Stimulated activated CD8-positive, alpha-beta memory T cell treated with anti-CD3 and anti-CD28 coated beads, Interleukin-2, amount 100 ng/mL, for 1 hour (primary cell): ENCODE measurements around the gene S100A6.
"Not testable (repeated sequence)": the region's sequence is repeated elsewhere in the genome, so short reads cannot be mapped to it uniquely, and the experiment has no call there.

ENCODE experiments used
- DNase-seq, 2 donors: peaks; one replicate each; pipeline ENCODE4 v3.0.0-alpha.2; 2020; ENCODE audit warnings: low read depth in 2 of 2

S100A6 gene

GRCh38 chr1:153535242-153536011, at the start of gene S100A6:
S100A6 (minus strand) TSS chr1:153535991; CDS start chr1:153535339, 652 bp downstream.
- DNase-seq = no peak

- DNase-seq = no peak
Measured at GRCh38 chr1:153585006-153585405, 49.2 kb upstream of the S100A6 start.

GRCh38 chr1:153583976-153584375, 48.2 kb upstream of the S100A6 start:
- no peak for DNase-seq

GRCh38 chr1:153583514-153583913, 47.7 kb upstream of the S100A6 start:
- not testable (repeated sequence) for DNase-seq

GRCh38 chr1:153582836-153583235, 47.0 kb upstream of the S100A6 start:
- DNase-seq = not testable (repeated sequence)

- DNase-seq = no peak
Measured at GRCh38 chr1:153578936-153579335, 43.1 kb upstream of the S100A6 start.

GRCh38 chr1:153578490-153578889, 42.7 kb upstream of the S100A6 start:
- DNase-seq = no peak

- DNase-seq = no peak
Measured at GRCh38 chr1:153577624-153578051, 41.8 kb upstream of the S100A6 start.

- DNase-seq = no peak
Measured at GRCh38 chr1:153577138-153577537, 41.3 kb upstream of the S100A6 start.

GRCh38 chr1:153575497-153575896, 39.7 kb upstream of the S100A6 start:
- DNase-seq = not testable (repeated sequence)

GRCh38 chr1:153575081-153575491, 39.3 kb upstream of the S100A6 start:
- DNase-seq = not testable (repeated sequence)

- DNase-seq = no peak
Measured at GRCh38 chr1:153573351-153573750, 37.6 kb upstream of the S100A6 start.

GRCh38 chr1:153572569-153573015, 36.8 kb upstream of the S100A6 start:
- DNase-seq = no peak

GRCh38 chr1:153571706-153572105, 35.9 kb upstream of the S100A6 start:
- no peak for DNase-seq

GRCh38 chr1:153570874-153571273, 35.1 kb upstream of the S100A6 start:
- DNase-seq = no peak

GRCh38 chr1:153569465-153569864, 33.7 kb upstream of the S100A6 start:
- DNase-seq = no peak

GRCh38 chr1:153568367-153569099, 32.7 kb upstream of the S100A6 start:
- peak; percentile 62 to 68 for DNase-seq

- no peak for DNase-seq
Measured at GRCh38 chr1:153567621-153568366, 32.0 kb upstream of the S100A6 start.

GRCh38 chr1:153566414-153567371, 30.9 kb upstream of the S100A6 start:
- peak; percentile 65 to 81 for DNase-seq

GRCh38 chr1:153565529-153566374, 30.0 kb upstream of the S100A6 start, which contains the start of gene S100A2:
S100A2 (minus strand) TSS chr1:153565844; CDS start chr1:153563877, 1,967 bp downstream.
- peak in 1 of 2 donors; percentile 9 for DNase-seq
